IPS DF 4.7 (cell line): Measurements from ENCODE around the gene CCDC190.
"Not testable (repeated sequence)": the region's sequence is repeated elsewhere in the genome, so short reads cannot be mapped to it uniquely, and the experiment has no call there.

Experiments used
- DNase-seq: peaks from one replicate; pipeline ENCODE4 v3.0.0-alpha.2; 2013; ENCODE audit warnings: low spot score; ENCODE audit errors: extremely low read depth

Gene CCDC190

DNA sequence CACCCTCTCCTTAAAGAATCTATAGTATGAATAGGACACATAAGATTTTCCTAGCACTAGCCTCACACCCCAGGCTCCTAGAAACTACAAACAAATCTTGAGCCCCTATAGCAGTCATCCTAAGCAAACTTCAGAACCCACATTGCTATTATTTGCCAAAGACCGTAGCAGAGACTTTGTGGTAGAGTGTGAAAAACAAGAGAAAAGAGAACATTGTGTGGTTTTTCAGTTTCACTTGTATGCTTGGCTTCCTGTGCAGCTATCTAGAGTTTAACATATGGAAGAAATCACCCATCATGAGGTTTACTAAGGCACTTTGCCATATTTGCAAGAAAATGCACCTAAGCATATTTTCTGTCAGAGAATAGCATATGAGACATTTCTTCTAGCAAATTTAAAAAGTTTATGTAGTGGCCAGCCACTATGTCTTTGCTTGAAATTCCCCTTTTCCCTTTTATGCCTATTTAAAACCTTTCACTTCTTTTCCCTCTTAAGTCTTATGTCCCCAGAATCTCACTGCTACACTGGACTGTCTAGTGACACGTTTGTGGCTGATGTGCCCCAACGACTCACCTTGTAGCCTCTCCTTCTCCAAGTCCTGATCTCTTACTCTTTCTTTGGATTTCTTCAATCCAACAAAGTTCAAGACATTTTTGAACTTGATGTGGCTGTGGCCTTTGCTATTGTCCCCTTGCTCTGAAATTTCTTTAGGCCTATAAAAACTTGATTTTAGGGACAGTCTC lies 25.6 kb downstream of the CCDC190 start:
- DNase-seq, result no peak

DNA sequence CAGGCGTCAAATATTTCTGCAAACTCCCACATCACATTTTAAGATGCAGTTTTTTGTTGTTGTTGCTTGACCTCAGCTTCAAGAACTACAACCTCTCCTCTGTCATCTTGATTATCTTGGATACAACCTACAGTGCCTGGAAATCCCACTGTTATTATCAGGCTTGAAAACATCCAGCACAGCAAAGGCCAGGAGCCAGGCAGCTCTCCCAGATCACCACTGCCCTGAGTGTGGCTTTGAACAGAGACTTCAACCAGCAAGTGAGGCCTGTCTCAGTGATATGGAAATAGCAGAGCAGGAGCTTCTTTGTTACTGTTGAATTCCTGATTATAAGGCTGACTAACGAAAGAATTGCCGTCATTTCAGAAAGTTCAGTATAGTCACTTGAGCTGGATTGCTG lies 28.5 kb downstream of the CCDC190 start:
- no peak for DNase-seq

DNA sequence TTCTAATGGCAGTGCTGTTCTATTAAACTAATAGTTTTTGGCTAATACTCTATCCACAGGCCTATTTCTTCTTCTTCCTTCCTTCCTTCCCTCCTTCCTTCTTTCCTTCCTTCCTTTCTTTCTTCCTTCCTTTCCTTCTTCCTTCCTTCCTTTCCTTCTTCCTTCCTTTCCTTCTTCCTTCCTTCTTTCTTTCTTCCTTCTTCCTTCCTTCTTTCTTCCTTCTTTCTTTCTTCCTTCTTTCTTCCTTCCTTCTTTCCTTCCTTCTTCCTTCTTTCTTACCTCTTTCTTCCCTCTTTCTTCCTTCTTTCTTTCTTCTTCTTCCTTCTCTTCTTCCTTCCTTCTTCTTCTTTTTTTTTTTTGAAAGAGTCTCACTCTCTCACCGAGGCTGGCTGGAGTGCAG lies 31.7 kb downstream of the CCDC190 start:
- DNase-seq, result no peak

DNA sequence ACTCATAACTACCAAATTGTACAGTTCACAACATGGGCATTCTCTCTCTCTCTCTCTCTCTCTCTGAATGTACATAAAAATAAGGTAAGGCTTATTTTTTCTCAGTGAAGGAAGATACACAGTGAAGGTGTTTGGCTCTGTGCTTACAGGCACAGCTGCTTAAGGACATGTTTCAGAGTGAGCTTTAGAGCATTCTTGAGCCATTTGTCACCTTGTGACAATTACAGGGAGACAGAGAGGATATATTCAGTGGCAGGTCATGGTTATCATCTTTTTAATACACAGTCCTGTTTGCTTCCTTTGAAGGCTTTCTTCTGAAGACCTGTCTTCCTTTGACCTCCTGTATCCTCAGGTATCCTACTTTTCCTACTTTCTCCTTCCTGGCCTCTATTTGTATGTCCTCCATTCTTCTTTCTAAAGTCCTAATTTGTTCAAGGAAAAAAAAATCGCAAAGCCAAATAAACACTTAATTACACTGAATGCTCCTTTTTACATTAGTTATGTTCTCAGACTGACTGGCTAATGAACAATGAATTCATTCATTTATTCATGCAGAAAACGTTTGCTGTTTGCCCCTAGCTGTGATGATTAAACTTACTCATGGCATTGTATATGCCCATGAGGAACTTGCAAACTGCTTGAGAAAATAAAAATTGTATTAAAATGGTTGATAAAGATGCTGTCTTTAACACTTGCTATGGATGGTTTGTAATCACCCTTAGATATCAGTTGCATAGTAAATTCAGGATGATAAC lies 37.0 kb downstream of the CCDC190 start:
- DNase-seq, result no peak

DNA sequence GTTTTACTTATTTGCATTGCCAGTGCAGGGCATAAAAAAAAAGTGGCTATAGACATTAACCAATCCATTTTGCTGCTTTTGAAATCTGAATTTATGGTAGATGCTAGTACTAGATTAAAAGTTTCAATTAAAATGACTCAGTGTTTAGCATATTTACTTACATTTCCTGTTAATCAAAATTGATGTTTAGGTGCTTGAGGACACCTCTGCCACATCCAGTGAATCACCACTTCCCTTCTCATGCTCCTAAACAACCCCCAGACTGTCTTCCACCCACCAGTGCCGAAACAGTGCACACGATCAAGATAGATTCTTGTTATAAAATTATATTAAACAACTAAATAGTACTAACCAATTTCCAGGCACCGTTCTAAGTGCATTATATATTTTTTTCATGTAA lies 37.7 kb downstream of the CCDC190 start:
- no peak for DNase-seq

DNA sequence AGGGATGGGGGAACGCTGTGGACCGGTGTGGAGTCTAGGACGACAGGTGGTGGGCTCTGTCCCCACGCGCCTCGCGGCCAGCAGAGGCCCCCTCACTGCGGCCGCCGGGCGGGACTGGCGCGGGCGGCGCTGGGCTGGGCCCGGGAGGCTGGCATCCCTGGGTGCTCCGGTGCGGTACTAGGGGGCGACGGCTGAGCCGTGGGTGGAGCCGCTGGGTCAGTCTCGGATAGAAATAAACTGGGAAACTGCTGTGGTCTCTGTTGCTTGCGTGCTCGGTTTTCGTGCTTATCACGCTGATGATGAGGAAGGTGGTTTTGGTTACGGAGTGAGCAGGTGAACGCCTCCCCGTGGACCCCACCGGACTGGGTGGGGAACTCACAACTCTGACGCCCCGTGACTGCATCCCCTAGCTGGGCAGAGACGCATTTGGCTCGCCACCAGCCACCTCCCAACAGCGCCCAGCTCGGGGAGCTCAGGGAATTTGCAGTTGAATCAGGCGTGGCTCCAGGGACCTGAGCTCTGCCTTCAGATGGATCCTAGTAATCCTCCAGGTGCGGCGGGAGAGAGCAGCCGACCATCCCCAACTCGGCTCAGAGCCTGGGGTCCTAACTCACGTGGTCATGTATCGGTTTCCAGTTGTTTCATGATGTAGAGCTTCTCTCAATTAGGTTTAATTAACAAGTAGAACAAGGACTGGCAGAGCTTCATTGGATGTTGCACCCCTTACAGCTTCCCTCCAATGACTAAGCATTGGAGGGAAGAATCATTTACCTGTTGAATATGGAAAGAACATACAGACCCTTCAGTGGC lies 38.4 kb downstream of the CCDC190 start:
- peak; percentile 44 for DNase-seq

DNA sequence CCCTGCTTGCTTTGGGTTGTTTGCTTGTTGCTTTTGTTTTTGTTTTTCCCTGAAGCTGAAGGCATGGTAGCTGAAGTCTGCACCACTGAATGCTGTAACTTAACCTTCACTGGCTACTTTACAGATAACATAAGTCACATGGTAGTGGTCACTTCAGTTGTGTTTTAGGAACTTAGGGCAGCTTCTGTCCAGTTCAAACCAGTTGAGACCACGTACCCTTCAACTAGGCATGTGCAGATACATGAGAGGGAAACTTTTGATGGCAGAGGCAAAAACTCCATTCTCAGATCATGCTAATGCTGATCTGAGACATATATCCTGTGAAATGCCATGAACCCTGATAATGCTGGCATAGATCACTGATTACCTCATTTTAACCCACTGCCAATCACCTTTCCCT lies 42.3 kb downstream of the CCDC190 start:
- DNase-seq, result not testable (repeated sequence)

DNA sequence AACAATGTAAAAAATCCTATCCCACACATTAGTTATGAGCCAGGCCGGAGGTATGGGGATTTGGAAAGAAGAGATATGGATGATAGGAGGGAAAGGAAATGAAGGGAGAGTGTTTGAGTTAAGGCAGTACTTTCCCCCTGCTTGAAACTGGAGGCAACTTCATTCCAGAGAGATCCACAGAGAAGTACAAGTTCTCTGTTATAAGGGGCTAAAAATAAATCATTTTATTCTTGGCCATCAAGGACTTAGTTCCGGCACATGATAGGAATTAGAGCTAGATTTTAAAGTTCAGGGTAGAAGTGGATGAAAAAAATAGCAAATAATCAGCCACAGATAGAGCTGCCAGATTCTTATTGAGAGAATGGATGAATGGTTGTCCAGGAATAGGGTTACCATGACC lies 42.8 kb downstream of the CCDC190 start:
- DNase-seq, result not testable (repeated sequence)

DNA sequence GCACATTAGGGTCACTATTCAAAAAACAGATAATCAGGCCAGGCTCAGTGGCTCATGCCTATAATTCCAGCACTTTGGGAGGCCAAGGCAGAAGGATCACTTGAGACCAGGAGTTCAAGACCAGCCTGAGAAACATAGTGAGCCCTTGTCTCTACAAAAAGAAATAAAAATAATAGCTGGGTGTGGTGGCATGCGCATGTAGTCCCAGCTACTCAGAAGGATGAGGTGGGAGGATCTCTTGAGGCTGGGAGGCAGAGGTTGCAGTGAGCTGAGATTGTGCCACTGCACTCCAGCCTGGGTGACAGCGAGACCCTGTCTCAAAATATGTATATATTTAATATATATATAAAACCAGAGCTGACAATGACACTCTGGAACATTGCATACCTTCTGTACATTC lies 48.6 kb downstream of the CCDC190 start:
- not testable (repeated sequence) for DNase-seq

DNA sequence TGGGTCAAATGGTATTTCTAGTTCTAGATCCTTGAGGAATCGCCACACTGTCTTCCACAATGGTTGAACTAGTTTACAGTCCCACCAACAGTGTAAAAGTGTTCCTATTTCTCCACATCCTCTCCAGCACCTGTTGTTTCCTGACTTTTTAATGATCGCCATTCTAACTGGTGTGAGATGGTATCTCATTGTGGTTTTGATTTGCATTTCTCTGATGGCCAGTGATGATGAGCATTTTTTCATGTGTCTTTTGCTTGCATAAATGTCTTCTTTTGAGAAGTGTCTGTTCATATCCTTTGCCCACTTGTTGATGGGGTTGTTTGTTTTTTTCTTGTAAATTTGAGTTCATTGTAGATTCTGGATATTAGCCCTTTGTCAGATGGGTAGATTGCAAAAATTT lies 53.5 kb downstream of the CCDC190 start:
- DNase-seq, result not testable (repeated sequence)
